GM08714 (cell line): ENCODE measurements around the gene TCP11.

ENCODE experiments used
- H3K4me3 ChIP-seq: fragments of 200-500 bp; sonication (Bioruptor generic); 2 replicates; pipeline ENCODE4 v1.5.1; 2014; ENCODE audit warnings: mild to moderate bottlenecking, low read length, inconsistent platforms
- ZNF274 ChIP-seq: IDR thresholded peaks from 2 replicates; pipeline ENCODE4 v1.6.1; 2012; ENCODE audit warnings: mild to moderate bottlenecking, low read depth, low read length

Gene TCP11

GRCh38 chr6:35177596-35177995 is 36.5 kb upstream of the TCP11 start:
- H3K4me3 ChIP-seq: no peak overlapping the region
- TF ChIP-seq ZNF274: no peak

GRCh38 chr6:35177157-35177556 is 36.0 kb upstream of the TCP11 start:
- no peak overlapping the region for H3K4me3 ChIP-seq
- no peak for TF ChIP-seq ZNF274

DNA sequence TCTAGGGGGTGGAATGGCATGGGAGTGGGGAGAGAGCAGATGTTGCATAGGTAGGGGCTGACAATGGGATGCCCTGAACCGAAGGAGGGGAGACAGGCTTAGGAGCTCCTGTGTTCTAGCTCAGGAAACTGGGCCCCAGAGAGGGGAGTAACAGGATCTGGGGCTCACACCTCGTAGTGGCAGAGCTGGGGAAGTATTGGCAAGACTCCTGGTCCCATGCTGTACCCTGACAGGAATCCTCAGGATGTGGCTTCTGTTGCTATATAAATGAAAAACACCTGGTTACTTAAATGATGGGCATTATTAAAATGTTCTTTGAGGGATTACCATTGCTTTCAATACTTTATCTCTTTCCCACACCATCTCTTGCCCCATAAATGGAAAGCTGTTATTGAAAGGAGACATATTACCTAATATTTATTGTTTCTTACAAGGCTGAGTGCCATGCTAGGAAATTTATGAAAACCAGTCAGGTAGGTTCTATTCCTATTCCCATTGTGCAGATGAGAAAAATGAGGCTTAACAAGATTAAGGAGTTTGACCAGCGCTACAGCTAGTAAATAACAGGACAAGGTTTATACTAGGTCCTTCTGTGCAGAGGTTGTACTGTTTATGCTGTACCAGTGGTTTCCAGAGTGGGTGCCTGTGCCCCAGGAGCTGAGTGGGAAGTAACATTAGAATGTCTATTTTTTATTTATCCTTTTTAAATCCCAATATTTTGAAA is 35.3 kb upstream of the TCP11 start:
- no peak for TF ChIP-seq ZNF274
- no peak overlapping the region for H3K4me3 ChIP-seq

DNA sequence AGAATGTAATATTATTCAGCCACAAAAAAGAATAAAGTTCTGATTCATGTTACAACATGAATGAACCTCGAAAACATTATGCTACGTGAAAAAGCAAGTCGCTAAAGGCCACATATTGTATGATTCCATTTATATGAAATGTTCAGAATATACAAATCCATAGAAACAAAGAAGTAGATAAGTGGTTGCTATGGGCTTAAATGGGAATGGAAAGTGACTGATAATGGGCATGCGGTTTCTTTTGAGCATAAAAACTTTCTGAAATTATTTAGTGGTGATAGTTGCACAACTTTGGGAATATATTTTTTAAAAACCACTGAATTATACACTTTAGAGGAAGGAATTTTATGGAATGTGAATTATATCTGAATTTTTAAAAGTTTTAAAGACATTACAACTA is 33.4 kb upstream of the TCP11 start:
- no peak for TF ChIP-seq ZNF274
- H3K4me3 ChIP-seq: no peak overlapping the region

GRCh38 chr6:35174088-35174434 is 32.9 kb upstream of the TCP11 start:
- no peak for TF ChIP-seq ZNF274
- no peak overlapping the region for H3K4me3 ChIP-seq

GRCh38 chr6:35173427-35174087 is 32.4 kb upstream of the TCP11 start:
- no peak overlapping the region for H3K4me3 ChIP-seq
- no peak for TF ChIP-seq ZNF274

DNA sequence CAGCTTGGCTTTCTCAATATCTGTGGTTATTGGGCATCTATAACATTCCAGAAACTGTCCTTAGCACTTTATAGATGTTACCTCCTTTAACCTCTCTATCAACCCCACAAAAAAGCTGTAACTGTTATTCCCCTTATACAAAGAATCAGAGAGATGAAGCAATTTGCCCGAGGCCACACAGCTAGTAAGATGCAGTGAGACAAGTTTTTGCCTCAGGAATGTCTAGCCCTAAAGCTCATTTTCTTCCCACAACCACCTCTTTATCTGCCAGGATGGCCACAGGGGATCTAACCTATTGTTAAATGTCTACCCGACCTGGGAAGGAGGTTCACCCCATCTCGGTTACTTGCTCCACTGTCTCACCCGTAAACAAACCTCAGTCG is 31.9 kb upstream of the TCP11 start:
- TF ChIP-seq ZNF274: no peak

GRCh38 chr6:35170891-35171290 is 29.8 kb upstream of the TCP11 start:
- H3K4me3 ChIP-seq: no peak overlapping the region
- no peak for TF ChIP-seq ZNF274

More for the DNA sequence above, 31.9 kb upstream of the TCP11 start:
- H3K4me3 ChIP-seq: no peak overlapping the region

DNA sequence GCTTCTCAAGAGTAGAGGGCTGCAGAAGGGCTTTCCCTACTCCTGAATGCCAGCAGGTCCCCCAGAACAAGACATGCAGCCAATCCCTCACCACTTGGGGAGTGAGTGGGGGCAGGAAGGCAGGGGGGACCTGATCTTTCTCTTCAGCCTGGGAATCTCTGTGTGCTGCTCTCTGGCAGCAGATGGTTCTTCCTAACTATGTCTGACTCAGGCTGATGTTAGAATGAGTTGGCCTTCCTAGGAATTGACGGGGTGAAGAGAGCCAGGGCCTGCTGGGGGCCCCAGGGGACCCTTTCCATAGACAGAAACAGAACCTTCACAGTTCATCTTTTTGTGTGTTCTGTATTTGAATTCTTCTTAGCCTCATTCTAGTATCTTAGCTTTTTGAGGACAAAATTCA is 29.0 kb upstream of the TCP11 start:
- no peak overlapping the region for H3K4me3 ChIP-seq
- no peak for TF ChIP-seq ZNF274

DNA sequence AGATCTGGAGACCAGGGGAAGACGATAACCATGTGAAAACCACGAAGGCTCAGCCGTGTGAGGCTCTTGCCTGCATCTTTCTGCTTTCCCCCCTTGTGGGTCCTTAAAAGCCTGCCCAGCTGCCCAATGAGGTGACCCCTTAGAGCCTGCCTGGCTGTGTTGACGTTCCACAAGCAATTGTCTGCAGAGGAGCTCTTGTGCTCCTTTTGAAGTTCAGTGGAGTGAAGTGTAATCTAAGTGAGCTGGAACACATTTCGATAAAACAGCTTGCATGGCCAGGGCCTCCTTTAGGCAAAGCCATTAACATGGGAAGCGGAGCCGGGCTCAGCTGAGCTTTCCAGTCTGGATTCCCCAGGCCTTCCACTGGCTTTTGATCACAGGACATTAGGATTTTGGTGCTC is 27.3 kb upstream of the TCP11 start:
- no peak for TF ChIP-seq ZNF274
- H3K4me3 ChIP-seq: no peak overlapping the region

GRCh38 chr6:35167505-35167904 is 26.4 kb upstream of the TCP11 start:
- no peak overlapping the region for H3K4me3 ChIP-seq
- no peak for TF ChIP-seq ZNF274

- TF ChIP-seq ZNF274: no peak
- H3K4me3 ChIP-seq: no peak overlapping the region
These were observed 25.4 kb upstream of the TCP11 start for GRCh38 chr6:35166520-35166919.

DNA sequence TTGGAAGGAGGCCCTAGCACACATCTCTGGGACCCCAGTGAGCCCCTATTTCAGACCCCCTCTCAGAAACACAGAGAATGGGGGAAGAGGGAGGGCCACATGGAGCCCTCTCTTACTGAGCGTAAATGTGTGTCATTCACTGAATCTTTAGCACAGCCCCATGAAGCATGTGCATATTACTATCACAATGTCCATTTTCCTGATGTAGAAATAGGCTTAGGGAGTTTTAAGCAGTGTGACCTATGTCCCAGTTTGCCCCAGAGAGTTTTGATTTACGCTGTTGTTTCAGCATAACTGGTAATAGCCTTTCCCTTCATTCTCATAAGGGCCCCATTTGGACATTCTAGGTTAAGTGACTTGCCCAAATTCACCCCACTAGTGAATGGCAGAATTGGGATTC is 25.0 kb upstream of the TCP11 start:
- no peak overlapping the region for H3K4me3 ChIP-seq

DNA sequence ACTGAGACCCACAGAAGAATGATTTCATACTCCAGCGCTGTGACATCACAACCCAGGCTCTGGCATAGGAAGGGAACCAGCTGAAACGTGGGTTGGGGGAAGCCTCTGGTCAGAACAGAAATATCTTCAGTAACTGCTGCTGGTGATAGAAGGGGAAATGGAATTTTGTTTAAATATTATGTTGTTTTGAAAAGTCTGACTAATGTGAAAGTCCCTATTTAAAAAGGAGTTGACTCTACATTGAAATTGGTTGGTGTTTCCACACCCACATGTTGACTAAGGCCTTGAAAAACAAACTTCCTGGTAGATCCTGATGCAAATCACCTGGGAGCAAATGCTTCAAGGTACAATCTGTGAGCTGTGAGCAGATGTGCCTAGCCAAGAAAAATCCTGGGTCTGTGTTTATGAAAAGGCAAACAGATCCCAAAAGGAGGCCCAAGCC is 24.5 kb upstream of the TCP11 start:
- H3K4me3 ChIP-seq: no peak overlapping the region
- no peak for TF ChIP-seq ZNF274

More for the DNA sequence above, 25.0 kb upstream of the TCP11 start:
- no peak for TF ChIP-seq ZNF274

DNA sequence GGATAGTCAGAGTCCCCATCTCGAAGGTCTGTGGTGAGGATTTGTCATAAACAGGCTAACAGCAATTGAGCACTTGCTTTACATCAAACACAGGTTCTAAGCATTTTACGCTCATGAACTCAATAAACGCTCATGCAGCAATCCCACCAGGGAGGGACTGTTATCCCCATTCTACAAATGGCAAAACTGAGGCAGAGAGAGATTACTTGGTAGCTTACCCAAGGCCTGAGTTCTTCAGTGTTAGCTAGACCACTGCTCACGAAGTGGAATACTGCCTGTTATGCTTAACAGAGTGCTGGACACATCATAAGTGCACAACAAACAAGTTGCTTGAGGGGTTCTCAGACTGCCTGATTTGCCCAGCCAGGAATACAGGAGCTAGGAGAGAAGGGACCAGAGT is 23.7 kb upstream of the TCP11 start:
- no peak for TF ChIP-seq ZNF274
- no peak overlapping the region for H3K4me3 ChIP-seq
